NCI-H446 (cell line): ENCODE data around the gene SSB.
A peak's percentile ranks its signal among the peaks of the same experiment; 100 is the strongest.
"Not testable (repeated sequence)": the region's sequence is repeated elsewhere in the genome, so short reads cannot be mapped to it uniquely, and the experiment has no call there.

Experiments
- DNase-seq, 2 experiments: peaks; one replicate each; lab custom pipeline; 2025; lab: John Stamatoyannopoulos, UW

The SSB gene

DNA sequence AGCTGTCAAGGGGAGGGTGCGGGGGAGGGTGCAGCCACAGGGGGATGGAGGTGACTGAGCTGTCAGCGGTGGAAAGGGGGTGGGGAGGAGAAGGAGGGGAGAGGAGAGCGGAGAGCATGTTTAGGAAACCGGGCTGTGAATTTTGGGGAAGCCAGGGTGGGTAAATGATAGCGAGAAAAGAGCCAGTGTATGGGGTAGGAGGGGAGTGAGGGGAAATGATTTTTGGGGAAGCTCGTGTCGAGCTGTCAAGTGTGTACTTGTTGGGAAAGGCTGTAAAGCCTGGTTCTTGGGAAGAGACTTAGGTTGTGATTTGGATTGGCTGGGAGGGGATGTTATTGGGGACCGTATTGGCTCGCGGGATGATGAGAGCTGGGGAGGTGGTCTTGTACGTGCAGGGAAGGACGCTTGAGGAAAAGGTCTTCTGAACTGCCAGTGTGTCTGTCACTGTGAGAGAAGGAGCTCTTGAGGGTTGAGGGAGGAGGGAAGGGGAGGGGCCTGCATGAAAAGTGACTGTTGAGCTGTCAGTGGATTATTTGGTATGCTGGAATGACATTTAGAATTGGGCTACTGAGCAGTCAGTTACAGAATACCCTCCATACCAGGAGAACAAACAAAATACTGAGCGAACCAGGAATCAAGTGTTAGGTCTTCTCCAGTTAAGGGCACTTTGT is 29.6 kb downstream of the SSB start:
- DNase-seq, result peak in 1 of 2 experiments; percentile 30

DNA sequence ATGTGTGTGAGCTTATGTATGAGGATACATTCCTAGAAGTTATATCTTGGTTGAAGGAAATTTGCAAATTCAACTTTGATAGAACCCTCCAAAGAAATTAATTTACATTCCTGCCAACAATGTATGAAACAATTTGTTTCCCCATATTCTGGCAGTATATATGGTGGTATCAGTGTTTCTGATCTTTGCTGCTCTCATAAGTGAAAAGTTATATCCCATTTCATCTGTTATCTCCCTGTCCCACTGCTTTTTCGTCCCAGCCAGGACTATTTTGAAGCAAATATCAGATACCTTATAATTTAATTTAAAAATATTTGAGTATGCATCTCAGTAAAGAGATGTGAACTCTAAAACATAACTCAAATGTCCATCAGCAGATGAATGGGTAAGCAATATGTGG is 35.7 kb downstream of the SSB start:
- DNase-seq, result no peak

DNA sequence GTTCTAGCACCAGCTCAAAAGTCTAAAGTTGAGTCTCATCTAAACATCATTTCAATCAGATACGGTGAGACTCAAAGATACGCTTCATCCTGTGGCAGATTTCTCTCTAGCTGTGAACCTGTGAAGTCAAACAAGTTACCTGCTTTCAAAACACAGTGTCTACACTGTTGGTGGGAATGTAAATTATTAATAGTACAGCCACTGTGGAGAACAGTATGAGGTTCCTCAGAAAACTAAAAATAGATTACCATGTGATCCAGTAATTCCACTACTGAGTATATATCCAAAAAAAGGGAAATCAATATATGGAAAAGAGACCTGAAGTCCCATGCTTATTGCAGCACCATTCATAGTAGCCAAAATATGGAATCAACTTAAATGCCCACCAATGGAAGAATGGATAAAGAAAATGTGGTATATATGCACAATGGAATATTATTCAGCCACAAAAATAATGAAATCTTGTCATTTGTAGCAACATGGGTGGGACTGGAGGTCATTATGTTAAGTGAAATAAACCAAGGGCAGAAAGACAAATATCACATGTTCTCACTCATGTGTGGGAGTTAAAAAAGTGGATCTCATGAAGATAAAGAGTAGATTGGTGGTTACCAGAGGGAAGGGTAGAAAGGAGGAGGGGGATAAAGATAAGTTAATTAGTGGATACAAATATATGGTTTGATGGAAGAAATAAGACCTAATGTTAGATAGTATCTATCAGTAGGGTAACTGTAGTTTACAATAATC is 40.2 kb downstream of the SSB start:
- DNase-seq, result no peak

DNA sequence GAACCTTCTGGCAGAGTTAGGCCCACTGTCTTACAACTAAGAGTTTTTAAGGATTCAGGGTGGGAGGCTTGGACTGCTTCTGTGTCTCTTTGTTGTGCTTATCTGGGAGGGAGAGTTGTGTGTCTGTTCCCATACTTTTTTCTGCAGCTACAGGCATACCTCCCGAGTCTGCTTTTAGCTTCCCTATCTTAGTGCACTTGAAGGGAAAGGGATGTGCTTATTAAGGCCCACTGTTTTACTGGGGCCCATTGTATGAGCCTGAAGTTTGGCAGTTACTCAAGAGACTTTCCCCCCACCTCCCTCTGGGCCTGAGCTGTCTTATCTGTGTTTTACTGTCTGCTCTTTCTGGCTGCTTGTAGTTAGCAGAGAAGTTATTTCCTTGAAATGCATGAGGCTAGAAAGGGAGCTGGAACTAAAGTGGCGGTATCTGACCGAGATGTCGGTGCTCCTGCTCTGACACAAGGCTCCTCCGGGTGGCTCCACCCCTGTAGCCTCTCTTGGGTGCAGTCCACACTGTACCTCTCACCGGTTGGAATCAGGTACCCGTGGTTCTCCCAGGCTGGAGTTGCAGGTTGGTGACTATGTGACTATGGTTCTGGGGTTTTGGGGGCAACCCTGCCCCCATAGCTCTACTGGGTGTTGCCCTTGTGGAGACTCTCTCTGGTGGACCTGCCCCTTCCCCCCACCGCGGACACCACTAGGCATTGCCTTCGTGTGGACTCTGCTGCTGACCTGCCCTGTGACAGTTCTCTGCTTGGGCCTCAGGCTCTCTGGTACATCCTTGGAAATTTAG is 41.5 kb downstream of the SSB start:
- DNase-seq, result no peak

DNA sequence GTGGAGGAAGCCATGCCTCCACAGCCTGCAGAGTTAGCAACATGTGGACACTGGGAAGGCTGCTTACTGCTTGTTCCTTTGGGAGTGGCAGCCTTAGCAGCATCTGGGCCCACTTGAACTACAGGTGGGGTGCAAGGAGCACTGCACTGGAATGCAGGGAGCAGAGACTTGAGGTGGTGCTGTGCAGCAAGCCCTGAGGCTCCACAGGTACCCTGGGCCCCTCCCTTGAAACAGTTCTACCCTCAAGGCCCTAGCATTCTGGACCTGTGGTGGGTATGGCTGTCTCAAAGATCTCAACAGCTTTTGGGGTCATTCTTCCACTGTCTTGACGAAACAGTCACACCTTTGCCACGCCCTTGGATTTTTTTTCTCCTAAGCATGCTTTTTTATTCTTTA is 42.1 kb downstream of the SSB start:
- DNase-seq, result no peak

DNA sequence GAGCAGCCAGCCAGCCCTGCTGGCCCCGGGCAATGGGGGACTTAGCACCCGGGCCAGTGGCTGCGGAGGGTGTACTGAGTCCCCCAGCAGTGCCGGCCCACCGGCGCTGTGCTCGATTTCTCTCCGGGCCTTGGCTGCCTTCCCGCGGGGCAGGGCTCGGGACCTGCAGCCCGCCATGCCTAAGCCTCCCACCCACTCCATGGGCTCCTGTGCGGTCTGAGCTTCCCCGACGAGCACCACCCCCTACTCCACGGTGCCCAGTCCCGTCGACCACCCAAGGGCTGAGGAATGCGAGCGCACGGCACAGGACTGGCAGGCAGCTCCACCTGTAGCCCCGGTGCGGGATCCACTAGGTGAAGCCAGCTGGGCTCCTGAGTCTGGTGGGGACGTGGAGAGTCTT is 43.0 kb downstream of the SSB start:
- DNase-seq, result not testable (repeated sequence)

DNA sequence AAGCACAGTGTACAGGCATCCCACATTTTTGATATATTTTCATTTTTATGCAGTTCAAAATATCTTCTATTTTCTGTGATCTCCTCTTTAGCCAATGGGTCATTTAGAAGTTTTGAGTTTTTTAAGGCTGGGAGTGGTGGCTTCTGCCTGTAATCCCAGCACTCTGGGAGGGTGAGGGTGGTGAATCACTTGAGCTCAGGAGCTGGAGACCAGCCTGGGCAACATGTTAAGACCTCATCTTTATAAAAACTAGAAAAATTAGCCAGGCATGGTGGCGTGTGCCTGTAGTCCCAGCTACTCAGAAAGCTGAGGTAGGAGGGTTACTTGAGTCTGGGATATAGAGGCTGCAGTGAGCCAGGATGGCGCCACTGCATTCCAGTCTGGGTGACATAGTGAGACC is 46.3 kb downstream of the SSB start:
- DNase-seq, result no peak

DNA sequence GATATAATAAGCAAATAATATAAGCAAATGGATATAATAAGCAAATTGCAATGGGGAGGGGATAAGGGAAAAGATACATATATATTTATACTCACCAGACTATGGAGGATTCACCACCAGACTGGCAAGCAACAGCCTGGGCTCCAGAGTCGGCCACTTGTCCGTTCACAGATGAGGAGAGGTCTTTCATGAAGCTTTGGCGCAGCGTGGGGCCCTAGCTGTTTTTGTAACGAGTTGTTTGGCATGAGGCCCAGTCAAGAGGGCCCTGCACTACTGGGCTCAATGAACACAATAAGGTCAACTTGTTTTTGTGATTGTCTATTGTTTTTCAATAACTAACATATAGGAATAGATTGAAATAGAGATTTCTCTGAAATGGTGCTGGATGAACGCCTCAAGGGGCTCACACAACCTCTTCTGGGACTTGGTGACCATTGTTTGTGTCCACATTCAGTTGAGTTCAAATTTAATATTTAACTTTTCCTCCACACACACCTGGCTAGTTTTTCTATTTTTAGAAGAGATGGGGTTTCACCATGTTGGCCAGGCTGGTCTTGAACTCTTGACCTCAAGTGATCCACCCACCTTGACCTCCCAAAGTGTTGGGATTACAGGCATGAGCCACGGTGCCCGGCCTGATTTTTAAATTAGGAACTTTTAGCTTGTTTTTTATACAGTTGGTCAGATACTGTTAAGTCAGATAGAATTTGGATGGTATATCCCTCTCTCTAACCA is 50.5 kb downstream of the SSB start:
- DNase-seq, result peak in 1 of 2 experiments; percentile 21

DNA sequence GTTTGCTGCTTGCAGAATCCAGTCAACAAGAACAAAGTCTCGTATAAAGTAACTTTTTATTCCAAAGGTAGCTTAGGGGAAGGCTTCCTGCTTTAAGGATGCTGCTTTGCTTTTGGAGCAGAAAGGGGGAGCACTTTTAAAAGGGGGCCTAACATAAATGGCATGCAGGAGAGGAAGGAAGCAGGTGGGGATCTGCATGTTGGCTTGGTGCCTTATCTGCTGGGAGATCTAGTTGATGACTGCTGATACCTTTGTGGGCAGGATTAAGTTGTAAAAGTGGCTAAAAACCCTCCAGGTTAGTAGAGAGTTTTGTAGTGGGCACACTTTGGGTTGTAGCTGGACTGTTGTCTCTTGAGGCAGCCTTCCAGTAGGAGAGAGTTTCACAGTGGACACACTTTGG is 51.0 kb downstream of the SSB start:
- no peak for DNase-seq

DNA sequence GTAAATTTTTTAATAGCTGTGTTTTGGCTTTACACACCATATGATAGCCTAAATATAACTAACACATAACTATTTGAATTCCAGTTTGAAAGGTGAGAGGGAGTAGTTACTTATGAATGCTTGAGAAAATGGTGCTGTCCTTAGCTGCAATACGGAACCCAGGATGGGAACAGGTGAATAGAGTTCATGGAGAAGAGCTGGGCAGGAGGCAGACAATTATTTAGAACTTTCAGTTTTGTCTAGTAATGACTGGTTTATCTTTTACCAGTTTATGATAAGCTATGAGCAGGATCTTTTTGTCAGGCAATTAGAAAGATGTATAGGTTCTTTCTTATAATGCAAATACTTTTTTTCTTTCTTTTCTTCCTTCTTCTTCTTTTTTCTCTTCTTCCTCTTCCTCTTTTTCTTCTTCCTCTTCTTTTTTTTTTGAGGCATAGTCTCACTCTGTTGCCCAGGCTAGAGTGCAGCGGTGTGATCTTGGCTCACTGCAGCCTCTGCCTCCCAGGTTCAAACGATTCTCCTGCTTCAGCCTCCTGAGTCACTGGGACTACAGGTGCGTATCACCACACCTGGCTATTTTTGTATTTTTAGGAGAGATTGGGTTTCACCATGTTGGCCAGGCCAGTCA is 54.5 kb downstream of the SSB start:
- DNase-seq, result no peak

DNA sequence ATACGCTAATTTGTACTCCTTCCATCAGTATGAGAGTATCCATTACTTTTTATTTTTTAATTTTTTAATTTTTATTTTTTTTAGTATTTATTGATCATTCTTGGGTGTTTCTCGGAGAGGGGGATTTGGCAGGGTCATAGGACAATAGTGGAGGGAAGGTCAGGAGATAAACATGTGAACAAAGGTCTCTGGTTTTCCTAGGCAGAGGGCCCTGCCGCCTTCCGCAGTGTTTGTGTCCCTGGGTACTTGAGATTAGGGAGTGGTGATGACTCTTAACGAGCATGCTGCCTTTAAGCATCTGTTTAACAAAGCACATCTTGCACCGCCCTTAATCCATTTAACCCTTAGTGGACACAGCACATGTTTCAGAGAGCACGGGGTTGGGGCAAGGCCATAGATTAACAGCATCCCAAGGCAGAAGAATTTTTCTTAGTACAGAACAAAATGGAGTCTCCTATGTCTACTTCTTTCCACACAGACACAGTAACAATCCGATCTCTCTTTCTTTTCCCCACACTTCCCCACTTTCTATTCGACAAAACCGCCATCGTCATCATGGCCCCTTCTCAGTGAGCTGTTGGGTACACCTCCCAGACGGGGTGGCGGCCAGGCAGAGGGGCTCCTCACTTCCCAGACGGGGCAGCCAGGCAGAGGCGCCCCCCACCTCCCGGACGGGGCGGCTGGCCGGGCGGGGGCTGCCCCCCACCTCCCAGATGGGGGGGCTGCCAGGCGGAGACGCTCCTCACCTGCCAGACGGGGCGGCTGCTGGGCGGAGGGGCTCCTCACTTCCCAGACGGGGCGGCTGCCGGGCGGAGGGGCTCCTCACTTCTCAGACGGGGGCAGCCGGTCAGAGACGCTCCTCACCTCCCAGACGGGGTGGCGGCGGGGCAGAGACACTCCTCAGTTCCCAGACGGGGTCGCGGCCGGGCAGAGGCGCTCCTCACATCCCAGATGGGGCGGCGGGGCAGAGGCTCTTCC is 56.9 kb downstream of the SSB start:
- DNase-seq, result not testable (repeated sequence)

DNA sequence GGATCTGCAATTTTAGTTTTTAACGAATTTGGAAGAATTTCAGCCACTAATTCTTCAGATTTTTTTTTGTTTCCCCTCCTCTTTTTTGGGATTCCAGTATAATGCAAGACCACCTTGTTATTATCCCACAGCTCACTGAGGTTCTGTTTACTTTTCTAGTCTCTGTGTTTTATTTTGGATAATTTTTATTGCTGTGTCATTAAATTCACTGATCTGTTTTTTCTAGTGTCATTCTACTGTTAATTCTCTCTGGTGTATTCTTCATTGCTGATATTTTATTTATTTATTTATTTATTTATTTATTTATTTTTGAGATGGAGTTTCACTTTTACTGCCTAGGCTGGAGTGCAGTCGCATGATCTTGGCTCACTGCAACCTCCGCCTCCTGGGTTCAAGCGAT is 60.8 kb downstream of the SSB start:
- no peak for DNase-seq

DNA sequence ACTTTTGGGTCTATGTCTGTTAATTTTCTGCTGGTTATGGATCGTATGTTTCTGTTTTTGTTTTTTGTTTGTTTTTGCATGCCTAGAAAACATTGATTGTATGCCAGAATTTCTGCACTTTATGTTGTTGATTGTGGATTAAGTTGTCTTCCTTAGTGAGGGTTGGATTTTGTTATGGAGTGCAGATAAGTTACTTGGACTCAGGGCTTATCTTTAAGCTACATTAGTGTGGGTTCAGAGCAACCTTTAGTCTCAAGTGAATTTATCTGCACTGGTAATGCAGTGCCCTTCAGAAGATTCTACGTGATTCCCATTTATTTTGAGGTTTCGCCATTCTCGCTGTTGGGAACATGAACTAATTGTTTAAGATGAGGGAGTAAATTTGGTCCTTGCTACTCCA is 61.5 kb downstream of the SSB start:
- DNase-seq, result no peak
